Measurements from ENCODE around the gene SH3GL2.

The SH3GL2 gene

GRCh38 chr9:17637229-17637628 lies 58.4 kb downstream of the SH3GL2 start:
- TF ChIP-seq TEAD4 (IDR thresholded peaks at IDR 0.05), result no peak
- TF ChIP-seq ZBTB7A (IDR thresholded peaks at IDR 0.05; ENCODE audit: low read depth), result no peak
- TF ChIP-seq EGR1 (IDR thresholded peaks at IDR 0.05), result no peak
- TF ChIP-seq TAF1 (IDR thresholded peaks at IDR 0.05; ENCODE audit: low read depth), result no peak
- no peak for TF ChIP-seq EP300 (IDR thresholded peaks at IDR 0.05; ENCODE audit: borderline replicate concordance)
- TF ChIP-seq YY1 (IDR thresholded peaks at IDR 0.05; ENCODE audit: low read depth), result no peak
- no peak for TF ChIP-seq FOXM1 (IDR thresholded peaks at IDR 0.05; ENCODE audit: borderline replicate concordance, low read depth)
- no peak for TF ChIP-seq MAX (IDR thresholded peaks at IDR 0.05)
- TF ChIP-seq TCF12 (IDR thresholded peaks at IDR 0.05; ENCODE audit: low read depth), result no peak
- TF ChIP-seq CEBPB (IDR thresholded peaks at IDR 0.05), result no peak
- TF ChIP-seq RAD21 (IDR thresholded peaks at IDR 0.05; ENCODE audit: low read depth), result no peak
- no peak for TF ChIP-seq CREB1 (IDR thresholded peaks at IDR 0.05; ENCODE audit: low read depth)
- no peak for TF ChIP-seq USF1 (IDR thresholded peaks at IDR 0.05)
- TF ChIP-seq REST (IDR thresholded peaks at IDR 0.05; ENCODE audit: low read depth), result no peak
- no peak for TF ChIP-seq NFIC (IDR thresholded peaks at IDR 0.05)

- TF ChIP-seq FOXM1 (IDR thresholded peaks at IDR 0.05; ENCODE audit: borderline replicate concordance, low read depth) (no peak), CEBPB (IDR thresholded peaks at IDR 0.05) (no peak), TAF1 (IDR thresholded peaks at IDR 0.05; ENCODE audit: low read depth) (no peak), CREB1 (IDR thresholded peaks at IDR 0.05; ENCODE audit: low read depth) (no peak), REST (IDR thresholded peaks at IDR 0.05; ENCODE audit: low read depth) (no peak), YY1 (IDR thresholded peaks at IDR 0.05; ENCODE audit: low read depth) (no peak), TEAD4 (IDR thresholded peaks at IDR 0.05) (no peak), EGR1 (IDR thresholded peaks at IDR 0.05) (no peak), RAD21 (IDR thresholded peaks at IDR 0.05; ENCODE audit: low read depth) (no peak), MAX (IDR thresholded peaks at IDR 0.05) (no peak), USF1 (IDR thresholded peaks at IDR 0.05) (no peak), NFIC (IDR thresholded peaks at IDR 0.05) (no peak), EP300 (IDR thresholded peaks at IDR 0.05; ENCODE audit: borderline replicate concordance) (no peak), TCF12 (IDR thresholded peaks at IDR 0.05; ENCODE audit: low read depth) (no peak), ZBTB7A (IDR thresholded peaks at IDR 0.05; ENCODE audit: low read depth) (no peak)
These were observed 69.7 kb downstream of the SH3GL2 start for GRCh38 chr9:17648516-17648915.

GRCh38 chr9:17651725-17652124 lies 72.9 kb downstream of the SH3GL2 start:
- no peak for TF ChIP-seq TAF1 (IDR thresholded peaks at IDR 0.05; ENCODE audit: low read depth)
- no peak for TF ChIP-seq EGR1 (IDR thresholded peaks at IDR 0.05)
- no peak for TF ChIP-seq USF1 (IDR thresholded peaks at IDR 0.05)
- TF ChIP-seq CEBPB (IDR thresholded peaks at IDR 0.05), result no peak
- no peak for TF ChIP-seq TEAD4 (IDR thresholded peaks at IDR 0.05)
- TF ChIP-seq MAX (IDR thresholded peaks at IDR 0.05), result no peak
- TF ChIP-seq ZBTB7A (IDR thresholded peaks at IDR 0.05; ENCODE audit: low read depth), result no peak
- TF ChIP-seq CREB1 (IDR thresholded peaks at IDR 0.05; ENCODE audit: low read depth), result no peak

- TF ChIP-seq TAF1 (IDR thresholded peaks at IDR 0.05; ENCODE audit: low read depth), result no peak
- no peak for TF ChIP-seq EGR1 (IDR thresholded peaks at IDR 0.05)
- no peak for TF ChIP-seq RAD21 (IDR thresholded peaks at IDR 0.05; ENCODE audit: low read depth)
- TF ChIP-seq NFIC (IDR thresholded peaks at IDR 0.05), result no peak
- TF ChIP-seq EP300 (IDR thresholded peaks at IDR 0.05; ENCODE audit: borderline replicate concordance), result no peak
- TF ChIP-seq REST (IDR thresholded peaks at IDR 0.05; ENCODE audit: low read depth), result no peak
- no peak for TF ChIP-seq FOXM1 (IDR thresholded peaks at IDR 0.05; ENCODE audit: borderline replicate concordance, low read depth)
- TF ChIP-seq CEBPB (IDR thresholded peaks at IDR 0.05), result no peak
- TF ChIP-seq MAX (IDR thresholded peaks at IDR 0.05), result no peak
- TF ChIP-seq YY1 (IDR thresholded peaks at IDR 0.05; ENCODE audit: low read depth), result no peak
- TF ChIP-seq TEAD4 (IDR thresholded peaks at IDR 0.05), result no peak
- no peak for TF ChIP-seq USF1 (IDR thresholded peaks at IDR 0.05)
These were observed 75.1 kb downstream of the SH3GL2 start for GRCh38 chr9:17653947-17654465.
